HepG2 (cell line): ENCODE measurements around the gene DLG5. TPM values are rescaled to one million over a fixed set of nuclear protein-coding genes. Genes with fewer than 3 reads are reported as not detected.

Experiments used
- ATAC-seq: fragments of 200-7000 bp; cut with Tn5 transposase; 3 replicates; pipeline ENCODE4 v1.9.1; 2020; ENCODE audit warnings: mild to moderate bottlenecking, moderate library complexity
- BruUV-seq: library from RNA; stranded (reverse); fragments of 400-500 nt; replicated peaks from 2 replicates; lab custom pipeline; 2021; lab: Mats Ljungman, UMichigan
- CTCF ChIA-PET: fragments of 300-600 bp; formaldehyde crosslinking; extraction: SDS; loops from one replicate; lab custom pipeline; 2021; ENCODE audit warnings: low total read pairs, inconsistent platforms, low intra/inter-chr PET ratio; lab: Yijun Ruan, JAX
- POLR2A ChIA-PET: fragments of 350-600 bp; sonication (Branson Sonifier 250); formaldehyde crosslinking; loops from one replicate; lab custom pipeline; 2020; ENCODE audit warnings: antibody characterized with exemption, inconsistent platforms; lab: Yijun Ruan, JAX
- DNase-seq: peaks from one replicate; pipeline ENCODE4 v3.0.0-alpha.2; 2015; ENCODE audit warnings: low spot score
- FAIRE-seq: peaks from 3 replicates; lab custom pipeline; 2011; peaks lifted over from hg19 to GRCh38; lab: Jason Lieb, UNC
- H2AFZ ChIP-seq: one replicate; pipeline ENCODE4 v1.6.1; 2011; ENCODE audit warnings: low read length, inconsistent platforms
- H3K27ac ChIP-seq: fragments of 300-600 bp; 3 replicates; pipeline ENCODE4 v1.8.0; 2011; ENCODE audit warnings: mixed run types, mild to moderate bottlenecking, mixed read lengths, low read length, inconsistent platforms; ENCODE audit not compliant: insufficient read depth; ENCODE audit errors: extremely low read length
- H3K27me3 ChIP-seq, 2 experiments: fragments of 200-600 bp in 1 of 2; 2 replicates in 1 of 2; 3 replicates in 1 of 2; pipeline versions ENCODE4 v1.6.0 to v1.8.0; 2011; ENCODE audit warnings: low read length in 2 of 2, mild to moderate bottlenecking in 2 of 2, moderate library complexity in 2 of 2, inconsistent platforms in 1 of 2; ENCODE audit not compliant: insufficient read depth in 2 of 2, control insufficient read depth in 1 of 2
- H3K36me3 ChIP-seq, 2 experiments: fragments of 200-600 bp in 1 of 2; replicated peaks in 1 of 2; 2 replicates in 1 of 2; 3 replicates in 1 of 2; pipeline versions ENCODE4 v1.5.1 to v1.8.0; 2011; ENCODE audit warnings: low read length in 2 of 2, inconsistent platforms in 1 of 2; ENCODE audit not compliant: insufficient read depth in 2 of 2, control insufficient read depth in 1 of 2
- H3K4me1 ChIP-seq: 2 replicates; pipeline ENCODE4 v1.5.1; 2012; ENCODE audit warnings: low read length, inconsistent platforms; ENCODE audit not compliant: insufficient read depth
- H3K4me2 ChIP-seq: 2 replicates; pipeline ENCODE4 v1.6.0; 2011; ENCODE audit warnings: low read depth, low read length, inconsistent platforms
- H3K4me3 ChIP-seq, 3 experiments: fragments of 200-600 bp in 1 of 3; sonication (generic), shearing (Covaris generic) in 1 of 3; replicated peaks in 1 of 3; 2 replicates each; pipeline ENCODE4 v1.5.1; 2011 to 2016; ENCODE audit warnings: low read length in 3 of 3, inconsistent platforms in 2 of 3, low read depth in 2 of 3, mild to moderate bottlenecking in 2 of 3, control low read depth in 1 of 3, mixed read lengths in 1 of 3; ENCODE audit not compliant: insufficient read depth in 1 of 3
- H3K79me2 ChIP-seq: one replicate; pipeline ENCODE4 v1.6.1; 2011; ENCODE audit warnings: low read length, inconsistent platforms; ENCODE audit not compliant: insufficient read depth
- H3K9ac ChIP-seq: 2 replicates; pipeline ENCODE4 v1.6.0; 2011; ENCODE audit warnings: mild to moderate bottlenecking, low read depth, low read length, inconsistent platforms; ENCODE audit not compliant: insufficient read depth
- H3K9me3 ChIP-seq: 2 replicates; pipeline ENCODE4 v1.5.1; 2012; ENCODE audit warnings: mild to moderate bottlenecking, low read length
- H4K20me1 ChIP-seq: 2 replicates; pipeline ENCODE4 v1.6.0; 2011; ENCODE audit warnings: inconsistent platforms, mild to moderate bottlenecking, low read length, moderate library complexity; ENCODE audit not compliant: insufficient read depth
- BRD4 ChIP-seq: sonication (generic); formaldehyde crosslinking; IDR thresholded peaks from 2 replicates; pipeline ENCODE4 v1.4.0; 2020; ENCODE audit warnings: missing genetic modification reagents
- CEBPG ChIP-seq: IDR thresholded peaks from 2 replicates; pipeline ENCODE4 v1.6.1; 2016
- FOXA3 ChIP-seq: IDR thresholded peaks from 2 replicates; pipeline ENCODE4 v1.6.1; 2016; ENCODE audit warnings: missing genetic modification reagents, missing compliant biosample characterization
- HNF4A ChIP-seq: sonication (generic); formaldehyde crosslinking; IDR thresholded peaks from 2 replicates; pipeline ENCODE4 v1.4.0; 2020; ENCODE audit warnings: missing genetic modification reagents
- HOXA9 ChIP-seq: sonication (generic); formaldehyde crosslinking; IDR thresholded peaks from 2 replicates; pipeline ENCODE4 v1.8.1; 2022; ENCODE audit warnings: missing genetic modification reagents, mild to moderate bottlenecking, moderate library complexity, borderline replicate concordance
- NCOR1 ChIP-seq: fragments of 200-600 bp; sonication (generic); IDR thresholded peaks from 2 replicates; pipeline ENCODE4 v1.7.0; 2017; ENCODE audit warnings: antibody characterized with exemption, low read length, borderline replicate concordance
- SALL1 ChIP-seq: sonication (generic); formaldehyde crosslinking; IDR thresholded peaks from 2 replicates; pipeline ENCODE4 v1.8.0; 2022; ENCODE audit warnings: mild to moderate bottlenecking, missing genetic modification reagents
- SOX13 ChIP-seq, 3 experiments: fragments of 450-650 bp in 1 of 3; sonication (generic) in 1 of 3; formaldehyde crosslinking in 1 of 3; IDR thresholded peaks in 2 of 3; conservative IDR thresholded peaks in 1 of 3; 2 replicates each; pipeline versions ENCODE4 v1.5.0 to v1.6.1; 2016 to 2020; ENCODE audit warnings: antibody characterized with exemption in 1 of 3, mild to moderate bottlenecking in 1 of 3, missing compliant biosample characterization in 1 of 3, missing genetic modification reagents in 1 of 3, moderate library complexity in 1 of 3
- YEATS4 ChIP-seq: sonication (generic); formaldehyde crosslinking; IDR thresholded peaks from 2 replicates; pipeline ENCODE4 v1.4.0; 2020; ENCODE audit warnings: missing genetic modification reagents, borderline replicate concordance
- ZNF503 ChIP-seq: sonication (generic); formaldehyde crosslinking; IDR thresholded peaks from 2 replicates; pipeline ENCODE4 v1.4.0; 2020; ENCODE audit warnings: missing genetic modification reagents
- ZNF577 ChIP-seq: sonication (generic); formaldehyde crosslinking; IDR thresholded peaks from 2 replicates; pipeline ENCODE4 v1.4.0; 2020; ENCODE audit warnings: mild to moderate bottlenecking, low read depth, missing genetic modification reagents, borderline replicate concordance
- WGBS: methylation state at CpG from one replicate; pipeline ENCODE4 v1.1.6; 2017; ENCODE audit warnings: low lambda C conversion rate; 5-methylcytosine and 5-hydroxymethylcytosine counted together
- in situ Hi-C: cut with HindIII; loops from 2 replicates; pipeline ENCODE4 v1.10.0; 2017; ENCODE audit warnings: low pct_unique_long_range_greater_than_20kb; ENCODE audit not compliant: extremely low pct_ligation_motif_present
- intact Hi-C: fragments of 100-400 bp; cut with micrococcal nuclease; formaldehyde crosslinking; loops from one replicate; pipeline ENCODE4 v1.10.0; 2022; ENCODE audit not compliant: unreplicated experiment
- polyA plus RNA-seq, 8 experiments: library from polyadenylated mRNA; depleted of rRNA in 3 of 8; stranded (reverse) in 7 of 8; unstranded in 1 of 8; fragments of >200 nt; fragmentation: Illumina TruSeq in 4 of 8; extraction: Trizol in 4 of 8; gene quantifications; 2 replicates each; pipeline versions ENCODE4 v1.2.1 to v1.2.3, GENCODE V29; 2011 to 2016; ENCODE audit warnings: low read depth in 4 of 8, missing spikeins in 1 of 8, mixed read lengths in 1 of 8; ENCODE audit not compliant: insufficient read depth in 1 of 8
- total RNA-seq, 5 experiments: library from RNA; depleted of rRNA; stranded (reverse); fragments of >200 nt; fragmentation: Illumina TruSeq; extraction: Trizol; gene quantifications; 2 replicates each; pipeline ENCODE4 v1.2.3, GENCODE V29; 2016; ENCODE audit warnings: low read depth in 1 of 5
- TF ChIP-seq, protein P1 (sequence below): sonication (generic); formaldehyde crosslinking; IDR thresholded peaks from 2 replicates; pipeline ENCODE4 v1.4.0; 2020; ENCODE audit warnings: mild to moderate bottlenecking, missing genetic modification reagents, borderline replicate concordance
- TF ChIP-seq, protein P2 (sequence below): sonication (generic); formaldehyde crosslinking; IDR thresholded peaks from 2 replicates; pipeline ENCODE4 v1.4.0; 2020; ENCODE audit warnings: missing genetic modification reagents

The DLG5 gene
- total and polyA plus RNA-seq, 2 of the 13 experiments (the other 11 are each of a cell fraction or from before 2014, with no cell fraction given): 15.5 to 18.2 TPM

DNA sequence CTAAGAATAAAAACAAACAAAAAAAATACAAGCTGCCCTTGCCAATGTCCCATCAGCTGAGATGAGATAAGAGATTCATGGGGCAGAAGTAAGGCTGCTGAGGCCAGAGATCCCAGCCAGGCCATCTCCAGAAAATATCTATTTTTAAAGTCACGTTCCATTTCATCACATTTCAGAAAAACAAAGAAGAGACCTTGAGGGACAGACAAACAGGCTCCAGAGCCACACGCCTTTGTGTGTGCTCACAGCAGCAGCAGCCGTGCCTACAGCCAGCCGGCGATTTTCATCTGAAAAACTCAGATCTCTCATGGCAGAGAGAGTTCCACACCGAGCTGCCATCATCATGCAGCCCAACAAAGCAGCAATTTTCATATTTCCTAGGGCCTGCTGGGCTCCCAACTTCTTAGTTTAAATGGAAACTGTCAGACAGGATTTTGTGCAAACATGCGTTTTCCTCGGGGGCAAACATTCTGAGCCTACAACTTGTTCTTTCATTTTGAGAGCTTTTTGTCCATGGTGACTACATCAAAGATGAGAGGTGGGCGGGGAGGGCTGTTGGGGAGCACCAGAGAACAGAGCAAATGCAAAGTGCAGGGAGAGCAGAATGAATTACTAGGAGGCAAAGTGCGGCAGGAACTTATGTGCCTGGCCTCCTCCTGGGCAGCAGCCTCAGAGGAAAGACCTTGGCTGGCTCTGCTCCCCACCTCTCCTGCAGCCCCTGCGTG, 38.8 kb downstream of the DLG5 start:
- ATAC-seq (peak; percentile 65), DNase-seq (peak; percentile 89), FAIRE-seq (peak; percentile 79)
- Histone ChIP-seq H4K20me1 (no peaks in the 10 kb centered on the region; the same call in 1 of the 2 replicates), H3K79me2 (peaks cover 38% of the 10 kb centered on the region), H3K27me3 (no peaks in the 10 kb centered on the region), H3K4me1 (peaks cover 79% of the 10 kb centered on the region), H3K4me3 (peak overlapping the region; percentile 44 to 60 (median 49)), H2AFZ (no peak overlapping the region), H3K9ac (peak overlapping the region; percentile 62), H3K27ac (peak overlapping the region; percentile 83), H3K9me3 (no peaks in the 10 kb centered on the region), H3K36me3 (no peaks in the 10 kb centered on the region), H3K4me2 (peak overlapping the region; percentile 90)
- CTCF ChIA-PET: no interaction called here
- 0% methylated on average over 11 of the region's 11 CpGs for WGBS
- POLR2A ChIA-PET: interaction anchor here (0.8 to 3.4 kb wide), 10 partner anchors 13 to 155 kb away, joined by 3 to 13 read pairs (median 4); no protein-coding TSS in a partner anchor
- in situ Hi-C loops (loop anchor here (5.0 kb wide), 1 partner anchor 40 kb away; no protein-coding TSS in a partner anchor), intact Hi-C loops (loop anchor here (1.0 kb wide), 1 partner anchor 38 kb away; no protein-coding TSS in a partner anchor)
- no TSS peak for BruUV-seq
- peak; percentile 79; the same call in 1 of the 2 replicates for TF ChIP-seq SOX13 (IDR thresholded peaks at IDR 0.05)
- TF ChIP-seq SOX13 (CRISPR knock-in tag; conservative IDR thresholded peaks at IDR 0.05 in 1 of 2, IDR thresholded peaks at IDR 0.05 in 1 of 2): peak in 1 of 2 experiments; percentile 94; a peak in 2 of 4 replicates
- peak; percentile 55; the same call in 1 of the 2 replicates for TF ChIP-seq HNF4A (CRISPR knock-in tag)
- TF ChIP-seq, protein P1, sequence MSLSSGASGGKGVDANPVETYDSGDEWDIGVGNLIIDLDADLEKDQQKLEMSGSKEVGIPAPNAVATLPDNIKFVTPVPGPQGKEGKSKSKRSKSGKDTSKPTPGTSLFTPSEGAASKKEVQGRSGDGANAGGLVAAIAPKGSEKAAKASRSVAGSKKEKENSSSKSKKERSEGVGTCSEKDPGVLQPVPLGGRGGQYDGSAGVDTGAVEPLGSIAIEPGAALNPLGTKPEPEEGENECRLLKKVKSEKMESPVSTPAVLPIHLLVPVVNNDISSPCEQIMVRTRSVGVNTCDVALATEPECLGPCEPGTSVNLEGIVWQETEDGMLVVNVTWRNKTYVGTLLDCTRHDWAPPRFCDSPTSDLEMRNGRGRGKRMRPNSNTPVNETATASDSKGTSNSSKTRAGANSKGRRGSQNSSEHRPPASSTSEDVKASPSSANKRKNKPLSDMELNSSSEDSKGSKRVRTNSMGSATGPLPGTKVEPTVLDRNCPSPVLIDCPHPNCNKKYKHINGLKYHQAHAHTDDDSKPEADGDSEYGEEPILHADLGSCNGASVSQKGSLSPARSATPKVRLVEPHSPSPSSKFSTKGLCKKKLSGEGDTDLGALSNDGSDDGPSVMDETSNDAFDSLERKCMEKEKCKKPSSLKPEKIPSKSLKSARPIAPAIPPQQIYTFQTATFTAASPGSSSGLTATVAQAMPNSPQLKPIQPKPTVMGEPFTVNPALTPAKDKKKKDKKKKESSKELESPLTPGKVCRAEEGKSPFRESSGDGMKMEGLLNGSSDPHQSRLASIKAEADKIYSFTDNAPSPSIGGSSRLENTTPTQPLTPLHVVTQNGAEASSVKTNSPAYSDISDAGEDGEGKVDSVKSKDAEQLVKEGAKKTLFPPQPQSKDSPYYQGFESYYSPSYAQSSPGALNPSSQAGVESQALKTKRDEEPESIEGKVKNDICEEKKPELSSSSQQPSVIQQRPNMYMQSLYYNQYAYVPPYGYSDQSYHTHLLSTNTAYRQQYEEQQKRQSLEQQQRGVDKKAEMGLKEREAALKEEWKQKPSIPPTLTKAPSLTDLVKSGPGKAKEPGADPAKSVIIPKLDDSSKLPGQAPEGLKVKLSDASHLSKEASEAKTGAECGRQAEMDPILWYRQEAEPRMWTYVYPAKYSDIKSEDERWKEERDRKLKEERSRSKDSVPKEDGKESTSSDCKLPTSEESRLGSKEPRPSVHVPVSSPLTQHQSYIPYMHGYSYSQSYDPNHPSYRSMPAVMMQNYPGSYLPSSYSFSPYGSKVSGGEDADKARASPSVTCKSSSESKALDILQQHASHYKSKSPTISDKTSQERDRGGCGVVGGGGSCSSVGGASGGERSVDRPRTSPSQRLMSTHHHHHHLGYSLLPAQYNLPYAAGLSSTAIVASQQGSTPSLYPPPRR (CRISPR knock-in tag): peak; percentile 28; the same call in 1 of the 2 replicates
- TF ChIP-seq NCOR1: no peak
- TF ChIP-seq ZNF503 (CRISPR knock-in tag): peak; percentile 68; the same call in 1 of the 2 replicates
- no peak for TF ChIP-seq ZNF577 (CRISPR knock-in tag)
- TF ChIP-seq HOXA9 (CRISPR knock-in tag): no peak
- TF ChIP-seq SALL1: peak; percentile 77
- peak; percentile 30; the same call in 1 of the 2 replicates for TF ChIP-seq FOXA3 (CRISPR knock-in tag)
- peak; percentile 48; the same call in 1 of the 2 replicates for TF ChIP-seq CEBPG (CRISPR knock-in tag)
- TF ChIP-seq YEATS4: peak; percentile 46; the same call in 1 of the 2 replicates
- TF ChIP-seq, protein P2, sequence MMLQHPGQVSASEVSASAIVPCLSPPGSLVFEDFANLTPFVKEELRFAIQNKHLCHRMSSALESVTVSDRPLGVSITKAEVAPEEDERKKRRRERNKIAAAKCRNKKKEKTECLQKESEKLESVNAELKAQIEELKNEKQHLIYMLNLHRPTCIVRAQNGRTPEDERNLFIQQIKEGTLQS (CRISPR knock-in tag): 0 out of 2 replicates have a peak, but pooled peaks have one; percentile 4
- no peak for TF ChIP-seq BRD4 (CRISPR knock-in tag)
